HG02759 (cell line): Measurements from ENCODE around the gene RAP2B.
"Not testable (repeated sequence)": the region's sequence is repeated elsewhere in the genome, so short reads cannot be mapped to it uniquely, and the experiment has no call there.

Source experiments
- ATAC-seq: cut with Tn5 transposase; IDR thresholded peaks from one replicate; pipeline ENCODE4 v1.9.1; 2021; ENCODE audit warnings: mild to moderate bottlenecking, moderate library complexity; ENCODE audit not compliant: unreplicated experiment

RAP2B gene

DNA sequence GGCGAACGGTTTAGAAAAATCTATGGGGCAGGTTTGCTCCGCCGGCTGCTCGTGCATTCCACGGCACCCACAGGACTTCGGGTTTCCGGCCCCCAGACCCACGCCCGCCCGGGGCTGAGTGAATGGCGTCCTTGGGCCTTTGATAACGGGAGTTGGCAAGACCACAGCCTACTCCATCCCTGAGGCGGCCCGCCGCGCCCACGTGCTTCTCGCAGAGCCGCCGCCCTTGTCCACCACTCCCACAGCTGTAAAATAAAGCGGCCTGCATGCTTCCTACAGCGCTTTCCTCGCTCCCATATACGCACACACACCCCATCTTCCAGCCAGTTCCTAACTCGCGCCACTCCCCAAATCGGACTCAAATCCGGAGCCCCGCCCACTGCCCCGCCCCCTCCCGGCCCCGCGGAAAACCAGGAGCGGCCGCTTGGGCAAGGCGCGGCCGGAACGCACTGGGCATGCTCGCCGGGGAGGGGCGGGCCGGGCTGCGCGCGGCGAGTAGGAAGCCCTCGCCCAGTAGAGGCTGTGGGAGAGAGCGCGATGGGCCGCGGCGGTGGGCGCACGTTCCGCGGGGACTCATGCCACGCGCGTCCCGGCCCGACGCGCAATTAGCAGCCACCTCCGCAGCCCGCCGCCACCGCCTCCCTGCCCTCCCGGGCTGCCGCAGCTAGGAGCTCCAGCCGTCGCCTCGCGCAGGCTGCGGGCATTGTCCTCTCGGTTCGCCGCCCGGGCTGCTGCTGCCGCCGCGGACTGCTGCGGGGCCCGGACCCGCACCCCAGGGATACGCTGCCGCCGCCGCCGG lies at the start of gene RAP2B:
Gene RAP2B, plus strand, starts transcription at position 513 of the 799 bp plus-strand sequence. CDS start 468 bp downstream, outside the sequence.
- ATAC-seq, result peak; percentile 55

DNA sequence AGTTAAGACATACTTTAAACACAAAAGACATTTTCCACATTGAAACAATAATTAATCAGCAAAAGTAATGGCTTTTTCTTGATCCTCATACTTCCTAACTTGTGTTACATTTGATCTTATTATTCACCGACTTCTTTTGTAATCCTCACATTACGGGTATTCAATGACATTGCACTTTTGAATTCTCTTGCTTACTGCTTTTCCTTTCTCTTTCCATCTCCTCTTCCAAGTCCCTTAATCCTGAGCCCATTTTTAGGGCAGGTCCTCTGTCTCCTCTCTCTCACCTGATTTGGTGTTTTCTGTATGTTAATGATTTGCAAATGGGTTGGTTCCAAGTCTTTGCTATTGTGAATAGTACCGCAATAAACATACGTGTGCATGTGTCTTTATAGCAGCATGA lies 48.5 kb upstream of the RAP2B start:
- ATAC-seq, result no peak

DNA sequence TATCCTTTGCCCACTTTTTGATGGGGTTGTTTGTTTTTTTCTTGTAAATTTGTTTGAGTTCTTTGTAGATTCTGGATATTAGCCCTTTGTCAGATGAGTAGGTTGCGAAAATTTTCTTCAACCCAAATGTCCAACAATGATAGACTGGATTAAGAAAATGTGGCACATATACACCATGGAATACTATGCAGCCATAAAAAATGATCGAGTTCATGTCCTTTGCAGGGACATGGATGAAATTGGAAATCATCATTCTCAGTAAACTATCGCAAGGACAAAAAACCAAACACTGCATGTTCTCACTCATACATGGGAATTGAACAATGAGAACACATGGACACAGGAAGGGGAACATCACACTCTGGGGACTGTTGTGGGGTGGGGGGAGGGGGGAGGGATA lies 47.8 kb upstream of the RAP2B start:
- ATAC-seq, result not testable (repeated sequence)

DNA sequence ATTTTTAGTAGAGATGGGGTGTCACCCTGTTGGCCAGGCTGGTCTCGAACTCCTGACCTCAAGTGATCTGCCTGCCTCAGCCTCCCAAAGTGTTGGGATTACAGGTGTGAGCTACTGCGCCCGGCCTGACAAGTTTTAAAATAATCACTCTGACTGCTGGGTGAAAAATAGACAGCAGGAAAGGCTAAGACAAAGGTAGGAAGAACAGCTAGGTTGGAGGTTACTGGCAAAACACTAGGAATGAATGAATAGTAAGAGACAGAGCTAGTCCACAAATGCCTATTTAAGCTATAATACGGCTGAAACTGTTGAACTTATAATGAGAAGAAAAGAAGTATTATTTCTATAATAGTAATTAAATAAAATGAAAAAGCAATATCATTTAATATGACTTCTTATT lies 46.7 kb upstream of the RAP2B start:
- no peak for ATAC-seq

DNA sequence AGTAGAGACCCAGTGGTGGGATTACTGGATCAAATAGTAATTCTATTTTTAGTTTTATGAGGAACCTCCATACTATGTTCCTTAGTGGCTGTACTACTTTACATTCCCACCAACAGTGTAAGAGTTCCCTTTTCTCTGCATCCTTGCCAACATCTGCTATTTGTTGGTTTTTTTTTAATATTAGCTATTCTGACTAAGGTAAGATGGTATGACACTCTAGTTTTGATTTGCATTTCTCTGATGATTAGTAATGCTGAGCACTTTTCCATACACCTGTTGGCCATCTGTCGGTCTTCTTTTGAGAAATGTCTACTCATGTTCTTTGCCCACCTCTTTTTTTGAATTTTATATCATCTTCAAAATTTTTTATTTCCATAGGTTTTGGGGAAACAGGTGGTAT lies 34.2 kb upstream of the RAP2B start:
- no peak for ATAC-seq

DNA sequence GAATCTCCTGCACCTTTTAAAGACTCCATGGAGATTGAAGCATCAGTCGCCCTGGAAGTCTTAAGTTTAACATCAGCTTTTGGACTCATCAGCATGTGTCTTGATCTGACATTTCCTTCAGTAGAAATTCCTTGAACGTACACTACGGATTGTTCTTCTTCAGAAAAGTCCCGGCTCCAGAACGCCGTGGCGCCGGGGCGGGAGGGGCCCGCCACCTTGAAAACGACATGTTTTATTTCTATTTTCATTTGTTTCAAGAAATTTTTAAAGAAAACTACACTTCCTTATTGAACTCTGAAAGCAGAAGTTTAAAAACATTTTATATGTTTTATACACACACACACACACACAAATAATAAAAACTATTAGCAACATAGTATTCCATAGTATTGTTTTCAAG lies 32.6 kb upstream of the RAP2B start:
- ATAC-seq, result no peak

DNA sequence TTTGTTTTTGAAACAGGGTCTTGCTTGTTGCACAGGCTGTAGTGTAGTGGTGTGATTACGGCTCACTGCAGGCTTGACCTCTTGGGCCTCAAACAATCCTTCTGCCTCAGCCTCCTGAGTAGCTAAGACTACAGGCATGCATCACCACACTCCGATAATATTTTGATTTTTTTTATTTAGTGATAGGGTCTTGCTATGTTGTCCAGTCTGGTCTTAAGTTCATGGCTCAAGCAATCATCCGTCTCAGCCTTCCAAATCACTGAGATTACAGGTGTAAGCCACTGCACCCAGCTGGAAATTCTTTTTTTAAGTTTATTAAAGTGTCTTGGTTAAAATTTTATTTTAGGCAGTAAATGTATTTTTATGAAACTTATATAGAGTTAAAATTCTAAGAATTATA lies 32.2 kb upstream of the RAP2B start:
- ATAC-seq, result no peak

DNA sequence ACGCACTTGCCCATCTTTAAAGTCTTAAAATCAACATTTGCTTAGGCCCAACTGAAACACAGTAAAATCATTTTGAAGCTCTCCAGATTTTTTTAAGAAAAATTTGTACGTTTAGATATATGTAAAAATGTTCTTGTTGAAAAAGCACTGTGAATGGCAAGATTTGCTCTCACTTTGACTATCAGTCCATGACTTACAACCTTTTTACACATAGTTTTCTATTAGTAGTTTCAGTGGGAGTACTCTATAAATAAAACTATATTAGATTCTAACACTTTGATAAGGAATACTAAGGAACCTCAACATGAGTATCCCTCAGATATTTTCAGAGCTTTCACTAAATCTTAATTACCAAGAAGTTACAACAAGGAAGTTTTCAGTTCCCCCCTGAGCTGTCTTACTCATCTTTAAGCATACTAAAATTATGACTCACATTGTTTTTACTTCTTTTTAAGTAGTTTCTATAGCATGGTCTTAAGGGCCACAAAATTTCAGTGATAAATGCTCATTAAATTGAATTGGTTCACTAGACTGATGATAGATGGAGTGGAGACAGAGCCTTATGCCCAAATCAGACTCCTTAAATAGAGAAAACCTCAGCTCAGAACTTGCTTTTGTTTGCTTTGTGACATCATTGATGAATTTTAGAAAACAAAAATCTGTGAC lies 31.6 kb upstream of the RAP2B start:
- peak; percentile 92 for ATAC-seq

DNA sequence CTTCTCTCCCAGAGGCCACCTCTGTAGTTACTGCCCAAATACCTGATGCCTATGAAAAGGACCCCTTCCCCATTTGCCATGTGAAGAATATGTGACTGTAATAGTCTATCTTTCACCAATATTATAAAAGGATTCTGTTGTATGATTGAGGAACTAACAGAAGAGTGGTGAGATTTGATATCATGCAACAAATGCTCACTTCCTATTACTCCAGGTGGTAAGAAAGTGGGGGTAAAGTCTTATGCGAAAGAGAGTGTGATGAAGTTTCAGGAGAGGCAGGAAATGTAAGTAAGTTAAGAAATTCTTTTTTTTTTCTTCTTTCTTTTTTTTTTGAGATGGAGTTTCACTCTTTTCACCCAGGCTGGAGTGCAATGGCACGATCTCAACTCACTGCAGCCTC lies 24.4 kb upstream of the RAP2B start:
- ATAC-seq, result no peak

DNA sequence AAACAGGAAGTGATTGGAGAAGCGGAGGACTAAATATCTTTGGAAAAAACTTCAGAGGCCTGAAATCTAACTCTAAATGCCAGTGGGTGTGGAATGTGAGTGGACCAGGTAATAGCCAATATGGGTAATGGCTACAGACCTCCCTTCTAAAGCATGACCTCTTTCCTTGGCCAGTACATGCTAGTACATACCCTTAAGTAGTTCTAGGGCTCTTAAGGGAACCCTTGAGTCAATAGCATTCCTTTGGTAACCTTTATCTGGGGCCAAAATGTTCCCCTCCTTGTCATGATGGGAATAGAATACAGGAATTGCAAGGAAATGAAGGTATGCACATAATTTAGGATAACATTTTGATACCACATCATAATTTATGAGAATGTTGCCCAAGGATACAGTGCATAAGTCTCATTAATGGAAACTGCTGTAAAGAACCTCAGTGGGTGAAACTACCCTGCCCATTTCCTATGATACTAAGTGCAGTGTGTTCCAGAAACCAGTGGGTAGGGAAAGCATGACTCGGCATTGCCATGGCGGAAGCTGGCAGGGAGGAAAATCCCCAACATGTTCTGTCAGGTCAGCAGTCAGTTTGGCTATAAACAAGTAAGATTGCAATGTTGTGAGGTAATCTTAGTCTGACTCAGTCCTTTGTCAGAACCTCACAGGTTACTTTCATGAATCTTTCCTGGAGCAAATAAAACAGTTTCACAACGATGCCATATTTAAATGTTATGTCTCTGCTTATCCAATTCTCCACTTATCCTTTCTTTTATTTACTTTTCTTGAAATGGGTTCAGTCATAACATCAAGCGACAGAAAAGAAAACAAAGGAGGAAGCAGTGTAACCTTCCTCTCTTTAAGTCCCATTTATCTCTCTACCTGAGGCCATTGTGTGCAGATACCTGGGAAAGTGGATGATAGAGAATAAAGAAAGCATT lies 23.5 kb upstream of the RAP2B start:
- ATAC-seq, result peak; percentile 72

DNA sequence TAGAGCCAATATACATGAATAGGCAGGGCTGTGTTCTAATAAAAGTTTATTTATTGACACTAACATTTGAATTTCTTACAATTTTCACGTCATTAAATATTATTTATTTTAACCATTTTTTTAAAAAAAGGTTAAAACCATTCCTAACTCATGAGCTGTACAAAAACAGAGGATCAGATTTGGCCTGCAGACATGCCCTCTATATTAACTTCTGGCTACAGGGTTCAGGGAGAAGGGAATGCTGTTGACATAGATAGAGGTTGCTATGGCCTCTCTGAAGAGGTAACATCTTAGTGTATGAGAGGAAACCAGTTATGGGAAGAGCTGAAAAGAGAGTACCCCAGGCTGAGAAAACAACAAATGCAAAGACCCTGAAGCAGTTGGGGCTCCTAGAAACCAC lies 19.1 kb upstream of the RAP2B start:
- no peak for ATAC-seq

DNA sequence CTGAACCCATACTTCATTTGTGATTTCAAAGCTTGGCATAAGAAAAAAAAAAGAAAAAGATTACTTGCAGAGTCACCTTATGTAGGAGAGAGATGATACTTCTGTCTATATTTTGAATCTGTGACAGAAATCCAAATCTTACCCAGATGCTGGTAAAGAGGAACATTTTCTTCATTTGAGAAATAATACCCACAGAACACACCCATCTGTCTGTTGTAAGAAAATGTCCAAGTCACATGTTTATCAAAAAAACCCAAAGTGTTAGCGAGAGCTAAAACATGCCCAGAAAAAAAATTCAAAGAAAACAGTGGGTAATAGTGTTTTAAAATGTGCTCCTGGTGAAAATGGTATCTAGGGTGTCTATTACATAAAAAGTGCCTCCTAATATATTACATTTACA lies 18.0 kb upstream of the RAP2B start:
- ATAC-seq, result no peak

DNA sequence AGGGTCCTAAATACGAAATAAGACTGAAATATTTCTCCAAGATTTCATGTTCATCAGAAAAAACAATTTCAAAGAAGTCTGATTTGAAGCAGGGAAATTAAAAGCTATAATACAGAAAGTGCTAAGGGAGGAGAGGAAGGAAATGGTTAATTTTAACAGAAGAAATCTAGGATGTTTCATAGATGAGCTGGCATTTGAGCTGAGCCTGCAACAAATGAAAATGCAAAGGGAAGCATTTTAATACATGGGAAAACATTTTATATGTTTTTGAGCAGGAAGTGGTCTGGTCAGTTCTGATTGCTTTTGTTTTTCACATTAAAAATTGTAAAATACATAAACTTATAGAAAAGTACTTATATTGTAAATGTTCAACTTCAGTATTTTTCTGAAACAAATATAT lies 17.2 kb upstream of the RAP2B start:
- no peak for ATAC-seq

DNA sequence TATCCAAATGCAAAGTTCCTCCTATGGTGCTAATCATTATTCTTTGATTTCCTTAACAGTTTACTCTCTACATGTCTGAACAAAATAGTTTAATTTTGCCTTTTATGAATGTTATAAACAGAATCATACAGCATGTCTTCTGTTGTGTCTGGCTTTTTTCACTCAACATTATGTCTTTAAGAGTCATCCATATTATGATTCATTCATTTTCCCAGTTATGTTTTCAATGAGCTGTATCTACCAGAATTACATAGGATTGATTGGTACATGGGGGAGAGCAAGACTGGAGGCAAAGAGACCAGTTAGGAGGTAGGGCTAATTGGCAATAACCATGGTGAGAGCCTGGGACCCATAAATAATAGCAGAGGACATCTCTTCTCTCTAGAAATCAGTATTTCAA lies 16.6 kb upstream of the RAP2B start:
- ATAC-seq, result no peak

DNA sequence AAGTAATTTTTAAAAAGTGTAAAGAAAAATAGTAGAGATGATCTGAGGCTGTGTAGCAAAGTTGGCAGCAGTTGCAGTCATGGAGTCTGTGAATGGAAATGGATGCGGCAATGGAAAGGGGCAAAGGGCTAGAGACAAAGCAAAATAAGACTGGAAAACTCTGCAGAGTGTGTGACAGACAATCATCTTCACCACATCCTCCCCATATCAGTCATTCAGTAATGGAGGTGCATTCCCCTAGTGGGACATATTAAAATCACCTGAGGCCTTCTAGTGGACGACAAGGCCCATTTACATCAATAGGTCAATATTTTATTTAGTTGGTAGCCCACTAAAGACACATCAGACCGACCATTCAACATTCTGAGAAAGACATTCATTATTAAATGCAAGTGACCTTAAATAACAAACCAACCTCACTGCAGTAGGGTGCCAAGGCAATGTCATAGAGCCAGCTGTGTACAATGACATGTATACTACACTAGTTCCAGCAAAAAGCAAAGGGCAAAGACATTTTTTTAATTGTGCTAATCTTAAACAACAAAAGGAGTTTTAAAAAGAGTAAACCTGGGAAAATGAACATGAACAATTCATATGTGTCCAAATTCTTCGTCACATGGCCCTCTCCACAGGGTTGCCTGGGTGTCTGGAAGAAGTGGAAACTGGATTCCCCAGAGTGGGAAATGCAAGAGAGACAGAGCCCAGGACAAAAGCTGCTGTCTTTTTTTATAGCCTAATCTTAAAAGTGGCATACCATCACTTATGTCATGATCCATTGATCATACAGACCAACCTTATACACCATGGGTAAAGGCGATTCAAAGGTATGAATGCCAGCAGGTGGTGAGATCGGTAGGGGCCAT lies 15.6 kb upstream of the RAP2B start:
- ATAC-seq, result no peak

DNA sequence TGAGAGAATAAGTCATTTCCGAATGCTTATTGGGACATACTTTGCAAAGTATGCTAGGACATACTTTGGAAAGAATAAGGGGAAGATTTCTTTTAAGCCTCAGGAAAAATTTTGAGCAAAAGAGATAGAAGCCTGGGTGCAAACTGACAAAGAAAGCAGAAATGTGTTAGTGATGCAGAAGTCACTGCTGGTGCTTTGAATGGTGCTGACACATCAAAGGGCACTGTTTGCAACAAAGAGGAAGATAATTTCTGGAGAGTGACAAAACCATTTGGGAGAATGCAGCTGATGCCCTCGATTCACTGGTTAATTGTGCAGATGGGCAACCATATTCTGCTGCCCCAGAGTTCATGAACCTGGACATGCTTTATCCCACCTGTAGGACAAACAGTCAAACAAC lies 11.0 kb upstream of the RAP2B start:
- ATAC-seq, result no peak

DNA sequence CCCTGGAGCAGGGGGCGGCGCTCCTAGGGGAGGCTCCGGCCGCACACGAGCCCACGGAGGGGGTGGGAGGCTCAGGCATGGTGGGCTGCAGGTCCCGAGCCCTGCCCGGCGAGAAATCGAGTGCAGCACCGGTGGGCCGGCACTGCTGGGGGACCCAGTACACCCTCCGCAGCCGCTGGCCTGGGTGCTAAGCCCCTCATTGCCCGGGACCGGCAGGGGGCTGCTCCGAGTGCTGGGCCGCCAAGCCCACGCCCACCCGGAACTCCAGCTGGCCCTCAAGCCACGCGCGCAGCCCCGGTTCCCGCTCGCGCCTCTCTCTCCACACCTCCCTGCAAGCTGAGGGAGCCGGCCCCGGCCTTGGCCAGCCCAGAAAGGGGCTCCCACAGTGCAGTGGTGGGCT lies 6.2 kb upstream of the RAP2B start:
- not testable (repeated sequence) for ATAC-seq

DNA sequence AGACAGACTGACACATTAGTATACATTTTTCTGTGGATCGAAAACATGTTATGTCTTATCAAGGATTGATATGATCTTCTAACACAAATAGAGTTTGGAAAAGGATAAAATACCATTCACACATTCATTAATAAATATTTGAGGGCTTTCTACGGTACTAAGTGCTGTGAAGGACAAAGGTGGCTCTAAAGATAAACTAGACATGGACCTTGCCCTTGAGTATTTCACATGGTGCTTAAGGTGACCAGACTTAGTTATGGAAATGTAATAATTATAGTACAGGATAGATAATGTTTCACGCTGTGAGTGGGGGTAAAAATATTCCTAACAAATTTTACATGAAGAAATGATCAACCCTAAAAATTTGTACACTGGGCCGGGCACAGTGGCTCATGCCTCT lies 3.8 kb upstream of the RAP2B start:
- ATAC-seq, result no peak

DNA sequence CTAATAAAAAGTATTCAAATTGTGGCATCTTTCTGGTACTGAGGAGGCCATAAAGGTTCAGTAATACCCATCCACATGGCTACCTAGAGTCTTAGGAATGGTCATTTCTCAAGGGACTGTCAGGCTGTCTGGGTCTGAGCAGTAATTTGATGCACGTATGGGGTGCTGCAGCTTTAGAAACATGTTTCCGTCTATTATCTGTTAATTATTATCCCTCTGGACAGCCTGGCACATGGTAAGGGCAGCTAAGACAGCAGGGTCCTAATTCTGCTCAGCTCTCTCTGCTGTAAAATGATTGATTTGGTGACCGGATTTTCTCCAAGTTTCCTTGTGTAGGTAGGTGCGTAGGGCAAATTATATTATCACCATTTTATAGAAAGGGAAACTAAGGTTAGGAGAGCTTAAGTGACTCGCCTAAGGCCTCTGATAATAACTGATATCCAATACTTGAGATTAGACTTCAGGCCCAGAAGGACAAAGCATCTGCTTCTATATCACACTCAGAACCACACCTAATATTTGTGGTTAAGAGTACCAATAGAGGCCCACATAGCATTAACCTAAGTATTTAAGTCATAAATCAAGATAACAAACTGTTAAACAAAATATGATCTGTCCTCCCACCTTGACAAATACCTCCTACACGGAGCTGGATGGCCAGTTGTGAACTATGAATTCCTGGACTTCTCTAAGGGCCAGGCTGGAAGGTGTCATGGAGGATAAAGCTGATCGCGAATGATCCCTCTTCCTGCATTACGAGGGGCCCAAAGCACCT lies 2.9 kb upstream of the RAP2B start:
- ATAC-seq, result no peak
